HCT116 (cell line): ENCODE measurements around the gene HDGF. TPM values are rescaled to one million over a fixed set of nuclear protein-coding genes. Genes with fewer than 3 reads are reported as not detected.

Source experiments
- ATAC-seq: fragments of 200-7000 bp; cut with Tn5 transposase; 2 replicates; pipeline ENCODE4 v1.9.1; 2020; ENCODE audit warnings: mild to moderate bottlenecking, moderate library complexity
- BruUV-seq: library from RNA; stranded (reverse); fragments of 400-500 nt; replicated peaks from 2 replicates; lab custom pipeline; 2021; lab: Mats Ljungman, UMichigan
- CTCF ChIA-PET: fragments of 300-600 bp; sonication (Branson Sonifier 250); formaldehyde crosslinking; loops from one replicate; lab custom pipeline; 2021; ENCODE audit warnings: antibody characterized with exemption; lab: Charles Lee
- POLR2A ChIA-PET: fragments of 300-600, 350-600 bp; sonication (Branson Sonifier 250); formaldehyde crosslinking; loops from one replicate; lab custom pipeline; 2021; ENCODE audit warnings: antibody characterized with exemption; lab: Charles Lee
- RAD21 ChIA-PET, 2 experiments: fragments of 300-600 bp; sonication (Branson Sonifier 250); formaldehyde crosslinking; loops; one replicate each; lab custom pipeline; 2023; ENCODE audit warnings: low total read pairs in 2 of 2; ENCODE audit not compliant: uncharacterized antibody in 2 of 2, unreplicated experiment in 2 of 2, low non-redundant PET in 1 of 2; lab: Charles Lee
- DNase-seq: peaks from one replicate; pipeline ENCODE4 v3.0.0-alpha.2; 2010; ENCODE audit warnings: low read depth, low spot score
- H2AFZ ChIP-seq: fragments of 200-600 bp; shearing (Covaris generic), sonication (generic); 2 replicates; pipeline ENCODE4 v1.6.1; 2017; ENCODE audit warnings: low read depth, mixed run types, mixed read lengths, antibody characterized with exemption, low read length; ENCODE audit not compliant: poor library complexity, severe bottlenecking
- H3K27ac ChIP-seq: 2 replicates; pipeline ENCODE4 v1.5.1; 2012; ENCODE audit warnings: low read depth, low read length
- H3K27me3 ChIP-seq: fragments of 200-600 bp; sonication (generic); 2 replicates; pipeline ENCODE4 v1.6.1; 2016; ENCODE audit warnings: mixed run types, low read length, mixed read lengths; ENCODE audit not compliant: insufficient read depth
- H3K36me3 ChIP-seq, 2 experiments: fragments of 200-500 bp in 1 of 2; fragments of 200-600 bp in 1 of 2; sonication (Bioruptor generic) in 1 of 2; sonication (generic) in 1 of 2; 2 replicates each; pipeline versions ENCODE4 v1.5.1 to v1.6.1; 2014 to 2016; ENCODE audit warnings: low read length in 2 of 2, inconsistent platforms in 1 of 2, mixed read lengths in 1 of 2, mixed run types in 1 of 2; ENCODE audit not compliant: insufficient read depth in 2 of 2, control insufficient read depth in 1 of 2
- H3K4me1 ChIP-seq, 2 experiments: fragments of 200-600 bp in 1 of 2; sonication (generic) in 1 of 2; 2 replicates each; pipeline versions ENCODE4 v1.5.1 to v1.6.1; 2012 to 2017; ENCODE audit warnings: low read length in 2 of 2, inconsistent platforms in 1 of 2, mild to moderate bottlenecking in 1 of 2, mixed read lengths in 1 of 2, mixed run types in 1 of 2, moderate library complexity in 1 of 2; ENCODE audit not compliant: insufficient read depth in 2 of 2, control insufficient read depth in 1 of 2
- H3K4me2 ChIP-seq: fragments of 200-600 bp; sonication (generic); 2 replicates; pipeline ENCODE4 v1.6.1; 2017; ENCODE audit warnings: mixed run types, low read length, mixed read lengths
- H3K4me3 ChIP-seq, 2 experiments: fragments of 200-600 bp in 1 of 2; sonication (generic) in 1 of 2; replicated peaks in 1 of 2; 2 replicates each; pipeline ENCODE4 v1.5.1; 2011 to 2016; ENCODE audit warnings: low read length in 2 of 2, control low read depth in 1 of 2, low read depth in 1 of 2, mild to moderate bottlenecking in 1 of 2, mixed read lengths in 1 of 2, mixed run types in 1 of 2
- H3K79me2 ChIP-seq: fragments of 200-600 bp; sonication (generic); 2 replicates; pipeline ENCODE4 v1.6.1; 2017; ENCODE audit warnings: mild to moderate bottlenecking, mixed run types, low read length, moderate library complexity, mixed read lengths; ENCODE audit not compliant: insufficient read depth
- H3K9ac ChIP-seq: fragments of 200-600 bp; sonication (generic); 2 replicates; pipeline ENCODE4 v1.6.1; 2016; ENCODE audit warnings: low read length, mixed read lengths
- H3K9me2 ChIP-seq: fragments of 200-600 bp; sonication (generic), shearing (Covaris generic); 2 replicates; pipeline ENCODE4 v1.6.1; 2017; ENCODE audit warnings: mixed run types, mild to moderate bottlenecking, moderate library complexity; ENCODE audit not compliant: insufficient read depth
- H3K9me3 ChIP-seq, 2 experiments: fragments of 200-500 bp in 1 of 2; fragments of 200-600 bp in 1 of 2; sonication (Bioruptor generic) in 1 of 2; sonication (generic) in 1 of 2; 2 replicates each; pipeline ENCODE4 v1.6.1; 2014 to 2017; ENCODE audit warnings: low read length in 2 of 2, mixed read lengths in 2 of 2, inconsistent platforms in 1 of 2, low read depth in 1 of 2, mild to moderate bottlenecking in 1 of 2, mixed run types in 1 of 2, moderate library complexity in 1 of 2; ENCODE audit not compliant: control insufficient read depth in 1 of 2, insufficient read depth in 1 of 2
- H4K20me1 ChIP-seq: fragments of 200-600 bp; sonication (generic), shearing (Covaris generic); 2 replicates; pipeline ENCODE4 v1.6.1; 2017; ENCODE audit warnings: mixed run types, mild to moderate bottlenecking, moderate library complexity; ENCODE audit not compliant: insufficient read depth
- CBX3 ChIP-seq: IDR thresholded peaks from 2 replicates; pipeline ENCODE4 v1.6.1; 2012; ENCODE audit warnings: low read depth
- CEBPB ChIP-seq: IDR thresholded peaks from 2 replicates; pipeline ENCODE4 v1.6.1; 2012; ENCODE audit warnings: low read depth
- ELF1 ChIP-seq: IDR thresholded peaks from 2 replicates; pipeline ENCODE4 v1.6.1; 2012; ENCODE audit warnings: low read depth, borderline replicate concordance
- EZH2phosphoT487 ChIP-seq: fragments of 200-600 bp; IDR thresholded peaks from 2 replicates; pipeline ENCODE4 v1.6.1; 2018; ENCODE audit warnings: antibody characterized with exemption, borderline replicate concordance
- FOSL1 ChIP-seq: IDR thresholded peaks from 2 replicates; pipeline ENCODE4 v1.6.1; 2012; ENCODE audit warnings: low read depth
- JUND ChIP-seq: IDR thresholded peaks from 2 replicates; pipeline ENCODE4 v1.6.1; 2012
- MAX ChIP-seq: IDR thresholded peaks from 2 replicates; pipeline ENCODE4 v1.6.1; 2012
- POLR2AphosphoS5 ChIP-seq: IDR thresholded peaks from 2 replicates; pipeline ENCODE4 v1.6.1; 2011; ENCODE audit warnings: mild to moderate bottlenecking, low read depth, low read length, moderate library complexity
- REST ChIP-seq: IDR thresholded peaks from 2 replicates; pipeline ENCODE4 v1.6.1; 2012; ENCODE audit warnings: low read depth
- TCF7L2 ChIP-seq: IDR thresholded peaks from 2 replicates; pipeline ENCODE4 v1.7.0; 2011; ENCODE audit warnings: borderline replicate concordance, inconsistent platforms; ENCODE audit not compliant: insufficient read depth, insufficient read length; ENCODE audit errors: extremely low read depth
- intact Hi-C: fragments of 100-400 bp; cut with micrococcal nuclease; formaldehyde crosslinking; loops from 2 replicates; pipeline ENCODE4 v1.10.0; 2022
- total RNA-seq: library from RNA; stranded (reverse); gene quantifications from one replicate; pipeline ENCODE4 v1.2.1, GENCODE V29; 2021; ENCODE audit not compliant: unreplicated experiment
- TF ChIP-seq, protein P1 (sequence below), 3 experiments: fragments of 200-600 bp in 1 of 3; sonication (generic) in 1 of 3; IDR thresholded peaks in 2 of 3; conservative IDR thresholded peaks in 1 of 3; 2 replicates each; pipeline ENCODE4 v1.5.1; 2012 to 2017; ENCODE audit warnings: low read depth in 2 of 3, low read length in 2 of 3, antibody characterized with exemption in 1 of 3, borderline replicate concordance in 1 of 3, control low read depth in 1 of 3, mild to moderate bottlenecking in 1 of 3, mixed read lengths in 1 of 3, mixed run types in 1 of 3, moderate library complexity in 1 of 3; ENCODE audit not compliant: insufficient read depth in 1 of 3

HDGF gene
- total RNA-seq, 1 experiment from 2014 or later = 304 TPM

DNA sequence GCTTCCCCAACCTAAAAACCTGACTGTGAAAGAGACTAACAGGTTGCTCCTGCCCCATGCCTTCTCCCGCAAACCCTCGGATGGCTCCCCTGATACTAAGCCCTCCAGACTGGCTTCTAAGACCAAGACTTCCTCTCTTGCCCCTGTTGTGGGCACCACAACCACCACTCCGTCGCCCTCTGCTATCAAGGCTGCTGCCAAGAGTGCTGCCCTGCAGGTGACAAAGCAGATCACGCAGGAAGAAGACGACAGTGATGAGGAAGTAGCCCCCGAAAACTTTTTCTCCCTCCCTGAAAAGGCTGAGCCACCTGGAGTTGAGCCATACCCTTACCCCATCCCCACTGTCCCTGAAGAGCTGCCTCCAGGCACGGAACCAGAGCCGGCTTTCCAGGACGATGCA is 35.2 kb upstream of the HDGF start:
- RAD21 ChIA-PET = no interaction called here
- Histone ChIP-seq H3K36me3 (peaks cover 31 to 46% of the 10 kb centered on the region in 2 experiments), H3K4me1 (no peaks in the 10 kb centered on the region), H2AFZ (no peak overlapping the region), H3K9ac (no peak overlapping the region), H3K9me3 (no peaks in the 10 kb centered on the region), H3K4me2 (no peak overlapping the region), H3K27me3 (no peaks in the 10 kb centered on the region), H3K79me2 (peaks cover 75% of the 10 kb centered on the region), H3K27ac (no peak overlapping the region), H3K9me2 (no peaks in the 10 kb centered on the region), H3K4me3 (no peak overlapping the region), H4K20me1 (no peaks in the 10 kb centered on the region)
- CTCF ChIA-PET = no interaction called here
- DNase-seq = no peak
- intact Hi-C loops = no loop called here
- TF ChIP-seq CBX3 (no peak), TCF7L2 (no peak), POLR2AphosphoS5 (no peak), JUND (no peak), ELF1 (no peak), REST (no peak), CEBPB (no peak), FOSL1 (no peak), MAX (no peak), EZH2phosphoT487 (no peak)
- TF ChIP-seq, protein P1, sequence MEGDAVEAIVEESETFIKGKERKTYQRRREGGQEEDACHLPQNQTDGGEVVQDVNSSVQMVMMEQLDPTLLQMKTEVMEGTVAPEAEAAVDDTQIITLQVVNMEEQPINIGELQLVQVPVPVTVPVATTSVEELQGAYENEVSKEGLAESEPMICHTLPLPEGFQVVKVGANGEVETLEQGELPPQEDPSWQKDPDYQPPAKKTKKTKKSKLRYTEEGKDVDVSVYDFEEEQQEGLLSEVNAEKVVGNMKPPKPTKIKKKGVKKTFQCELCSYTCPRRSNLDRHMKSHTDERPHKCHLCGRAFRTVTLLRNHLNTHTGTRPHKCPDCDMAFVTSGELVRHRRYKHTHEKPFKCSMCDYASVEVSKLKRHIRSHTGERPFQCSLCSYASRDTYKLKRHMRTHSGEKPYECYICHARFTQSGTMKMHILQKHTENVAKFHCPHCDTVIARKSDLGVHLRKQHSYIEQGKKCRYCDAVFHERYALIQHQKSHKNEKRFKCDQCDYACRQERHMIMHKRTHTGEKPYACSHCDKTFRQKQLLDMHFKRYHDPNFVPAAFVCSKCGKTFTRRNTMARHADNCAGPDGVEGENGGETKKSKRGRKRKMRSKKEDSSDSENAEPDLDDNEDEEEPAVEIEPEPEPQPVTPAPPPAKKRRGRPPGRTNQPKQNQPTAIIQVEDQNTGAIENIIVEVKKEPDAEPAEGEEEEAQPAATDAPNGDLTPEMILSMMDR (IDR thresholded peaks at IDR 0.05 in 2 of 3, conservative IDR thresholded peaks at IDR 0.05 in 1 of 3; ENCODE audit: borderline replicate concordance in 1 of 3, insufficient read depth in 1 of 3, low read depth in 2 of 3, low read length in 2 of 3) = no peak
- ATAC-seq = no peak
- no TSS peak for BruUV-seq
- POLR2A ChIA-PET = no interaction called here
